SK-MEL-5 (cell line): ENCODE data around the gene TF. TPM values are rescaled to one million over a fixed set of nuclear protein-coding genes. Genes with fewer than 3 reads are reported as not detected.

ENCODE experiments used
- DNase-seq: peaks from one replicate; pipeline ENCODE4 v3.0.0-alpha.2; 2016; ENCODE audit warnings: low read depth, low spot score
- in situ Hi-C: cut with HindIII; loops from 2 replicates; pipeline ENCODE4 v1.10.0; 2016; ENCODE audit warnings: low sequenced_read_pairs, high pct_unique_total_duplicates, low pct_unique_long_range_greater_than_20kb
- small RNA-seq, 2 experiments: library from RNA; depleted of rRNA; stranded (forward); fragments of <200 nt; gene quantifications; one replicate each; pipeline ENCODE3, GENCODE V24; 2014
- total RNA-seq: library from RNA; depleted of rRNA; stranded (reverse); fragments of >200 nt; shearing (Covaris generic); gene quantifications from 2 replicates; pipeline ENCODE4 v1.2.3, GENCODE V29; 2014; rRNA removed

The TF gene
- total RNA-seq, 1 experiment from 2014 or later = 0.34 TPM

DNA sequence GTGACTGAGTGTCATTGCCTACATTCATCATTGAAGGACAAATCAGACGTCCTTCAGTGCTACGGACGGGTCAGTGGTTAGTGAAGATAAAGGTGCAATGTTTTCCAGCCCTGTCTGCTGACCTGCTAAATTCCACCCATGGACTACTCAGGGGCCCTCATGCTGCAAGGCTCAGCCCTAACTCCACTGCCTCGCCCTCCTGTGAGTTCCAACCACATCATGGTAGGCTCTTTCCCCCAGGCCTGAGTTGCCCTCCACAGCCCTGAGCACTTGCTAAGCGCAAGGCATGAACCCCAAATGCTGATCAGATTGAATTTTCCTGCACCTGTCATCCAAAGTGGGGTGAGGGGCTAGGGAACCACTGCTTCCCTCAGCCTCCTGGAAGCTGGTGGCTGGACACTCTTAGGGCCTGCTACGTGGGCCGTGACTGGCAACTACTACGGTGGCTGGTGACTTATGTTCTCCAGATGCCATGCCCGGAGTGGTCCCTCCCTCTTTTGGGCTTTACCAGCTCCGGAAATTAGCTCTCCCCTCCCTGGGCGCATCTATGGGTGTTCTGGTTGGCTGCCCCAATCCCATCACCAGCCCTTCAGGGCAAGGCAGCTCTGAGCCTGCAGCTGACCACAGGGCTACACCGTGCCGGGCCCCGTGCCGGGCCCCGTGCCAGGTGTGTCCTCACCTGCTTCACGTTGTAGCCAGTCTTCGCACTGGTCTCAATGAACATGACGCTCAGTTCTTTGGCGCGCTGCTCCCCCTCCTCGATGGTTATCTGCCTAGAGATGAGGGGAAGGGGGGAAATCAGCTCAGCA is 91.5 kb downstream of the TF start:
- DNase-seq = no peak
- in situ Hi-C loops = no loop called here

DNA sequence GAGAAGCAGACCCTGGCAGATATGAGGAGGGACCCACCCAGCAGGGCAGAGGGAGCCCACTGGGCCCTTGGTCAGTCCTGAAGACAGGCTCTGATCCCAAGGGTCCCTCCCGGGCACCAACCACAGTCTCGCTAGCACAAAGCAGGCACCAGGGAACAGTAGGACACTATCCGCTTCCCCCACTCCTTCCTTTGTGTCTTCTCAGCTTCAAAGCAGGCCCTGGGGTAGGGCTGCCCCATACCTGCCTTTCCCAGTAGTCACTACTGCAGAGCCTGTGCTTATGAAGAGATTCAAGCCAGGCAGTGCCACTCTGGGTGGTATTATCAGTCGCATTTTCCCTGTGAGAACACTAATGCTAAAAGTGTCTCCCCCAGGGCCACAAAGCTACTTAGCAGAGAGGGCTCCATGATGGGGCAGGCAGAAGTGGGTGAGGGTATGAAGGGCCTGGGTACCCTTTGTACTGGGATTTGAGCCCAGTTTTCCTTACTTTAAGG is 92.2 kb downstream of the TF start:
- in situ Hi-C loops = no loop called here
- no peak for DNase-seq

DNA sequence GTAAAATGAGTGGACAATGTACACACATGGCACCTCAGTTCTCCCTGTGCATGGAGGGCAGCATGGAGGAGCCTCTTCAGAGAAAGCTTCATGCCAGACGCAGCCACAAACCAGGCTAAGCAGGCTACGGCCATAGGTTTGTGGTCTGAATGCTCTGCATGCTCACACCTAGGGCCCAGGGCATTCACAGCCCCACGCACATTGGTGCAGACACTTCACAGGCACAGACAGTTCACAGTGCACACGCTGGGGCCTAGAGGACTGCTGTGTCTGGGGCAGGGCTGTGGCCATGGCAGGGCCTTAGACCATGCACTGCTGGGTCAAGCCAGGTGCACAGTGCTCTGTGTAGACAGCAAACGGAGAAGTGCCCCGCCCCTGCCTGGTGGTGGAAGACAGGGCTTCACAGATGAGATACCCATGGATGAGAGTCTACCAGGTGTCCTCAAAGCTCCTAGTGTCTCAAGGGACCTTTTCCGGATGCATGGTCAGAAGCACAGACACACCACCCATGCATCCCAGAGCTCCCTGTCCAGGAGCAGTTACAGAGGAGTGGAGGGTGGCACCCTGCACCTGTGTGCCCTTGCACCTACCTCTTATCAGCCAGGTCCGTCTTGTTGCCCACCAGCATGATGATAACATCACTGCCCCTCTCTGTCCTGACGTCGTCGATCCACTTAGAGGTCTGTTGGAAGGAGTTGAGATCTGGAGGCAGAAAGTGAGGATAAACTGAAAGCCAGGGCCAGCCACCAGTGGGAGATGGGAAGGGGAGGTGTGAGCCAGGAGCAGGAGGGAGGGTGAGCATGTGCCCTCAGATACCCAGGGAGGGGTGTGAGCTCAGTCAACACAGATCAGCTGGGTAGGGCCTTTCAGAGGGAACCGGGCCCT is 93.0 kb downstream of the TF start:
- DNase-seq = no peak
- in situ Hi-C loops = no loop called here

DNA sequence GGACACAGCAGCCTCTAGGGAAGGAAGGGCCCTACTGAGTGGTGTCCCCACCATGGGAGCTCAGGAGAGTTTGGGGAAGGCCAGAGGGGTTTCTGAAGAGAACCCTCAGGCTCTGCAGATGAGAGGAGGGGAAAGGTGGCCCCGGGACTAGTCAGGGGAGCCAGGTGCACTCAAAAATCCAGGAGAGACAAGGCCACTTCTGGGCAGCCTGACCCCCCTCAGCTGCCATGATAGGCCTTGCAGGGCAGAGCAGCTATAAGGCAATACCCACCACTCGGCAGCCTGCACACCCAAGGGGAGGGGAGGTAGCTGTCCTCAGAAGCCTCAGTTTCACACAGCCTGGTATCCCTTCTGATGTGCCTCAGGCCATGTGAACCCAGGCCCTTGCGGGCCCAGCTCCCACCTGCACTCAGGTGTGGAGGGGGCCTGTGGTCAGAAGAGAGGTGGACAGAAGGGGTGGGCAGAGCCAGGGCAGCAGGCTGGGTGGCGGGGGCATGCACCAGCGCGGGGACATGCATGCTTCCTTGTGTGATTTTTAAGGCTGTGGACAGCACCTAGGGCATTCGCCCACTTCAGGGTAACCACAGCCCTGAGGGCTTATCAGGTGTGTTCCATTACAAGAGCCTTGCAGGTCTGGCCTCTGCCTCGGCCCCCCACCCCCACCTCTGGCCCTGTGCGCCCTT is 94.0 kb downstream of the TF start:
- in situ Hi-C loops = no loop called here
- no peak for DNase-seq

DNA sequence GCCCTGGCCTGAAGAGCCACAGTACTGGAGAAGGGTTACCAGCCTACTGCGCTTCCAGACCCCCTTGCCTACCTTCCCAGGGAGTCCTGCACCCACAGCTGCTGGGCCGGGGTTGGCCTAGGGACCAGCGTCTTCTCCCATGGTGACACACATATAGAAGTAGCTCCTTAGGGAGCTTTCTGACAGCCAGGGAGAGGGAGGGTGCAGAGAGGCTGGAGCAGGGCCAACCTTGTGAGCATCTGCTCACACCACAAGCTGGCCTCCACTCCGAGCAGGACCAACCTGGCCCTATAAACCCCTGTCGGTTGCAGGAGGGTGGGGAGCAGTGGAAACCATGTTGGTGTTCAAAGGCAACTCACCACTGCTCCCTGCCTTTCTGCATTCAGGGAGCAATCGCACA is 94.6 kb downstream of the TF start:
- in situ Hi-C loops = no loop called here
- no peak for DNase-seq

DNA sequence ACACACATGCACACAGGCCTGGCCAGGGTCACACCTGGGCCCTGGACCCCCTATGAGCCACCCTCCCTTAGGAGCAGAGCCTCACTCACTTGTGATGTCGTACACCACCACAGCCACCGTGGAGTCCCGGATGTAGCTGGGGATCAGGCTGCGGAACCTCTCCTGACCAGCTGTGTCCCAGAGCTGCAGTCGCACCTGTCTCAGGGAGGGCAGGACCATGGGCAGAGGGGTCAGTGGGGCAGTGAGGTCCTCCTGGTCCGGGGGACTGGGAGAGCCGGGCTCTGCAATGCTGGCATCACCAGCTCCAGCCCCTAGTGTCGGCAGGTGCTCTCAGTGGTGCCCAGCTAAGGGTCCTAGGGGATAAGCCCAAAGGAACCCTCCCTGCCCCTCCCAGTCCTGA is 95.0 kb downstream of the TF start:
- in situ Hi-C loops = no loop called here
- no peak for DNase-seq

DNA sequence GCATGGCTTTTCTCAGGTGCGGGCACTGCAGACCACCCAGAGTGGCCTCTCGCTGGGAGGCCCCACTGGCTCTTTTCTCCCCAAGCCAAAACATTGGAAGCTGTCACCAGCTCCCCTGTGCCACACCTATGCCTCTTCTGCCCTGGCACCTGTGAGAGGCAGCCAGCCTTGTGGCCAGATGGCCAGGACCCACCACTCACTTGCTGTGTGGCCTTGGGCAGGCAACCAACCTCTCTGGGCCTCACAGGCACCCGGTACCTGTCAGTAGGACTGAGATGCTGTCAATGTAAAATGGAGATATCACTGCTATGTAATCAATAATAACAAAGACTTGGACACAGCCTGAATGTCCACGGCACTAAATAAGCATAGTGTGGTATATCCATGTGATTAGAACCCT is 96.0 kb downstream of the TF start:
- no peak for DNase-seq
- in situ Hi-C loops = no loop called here

DNA sequence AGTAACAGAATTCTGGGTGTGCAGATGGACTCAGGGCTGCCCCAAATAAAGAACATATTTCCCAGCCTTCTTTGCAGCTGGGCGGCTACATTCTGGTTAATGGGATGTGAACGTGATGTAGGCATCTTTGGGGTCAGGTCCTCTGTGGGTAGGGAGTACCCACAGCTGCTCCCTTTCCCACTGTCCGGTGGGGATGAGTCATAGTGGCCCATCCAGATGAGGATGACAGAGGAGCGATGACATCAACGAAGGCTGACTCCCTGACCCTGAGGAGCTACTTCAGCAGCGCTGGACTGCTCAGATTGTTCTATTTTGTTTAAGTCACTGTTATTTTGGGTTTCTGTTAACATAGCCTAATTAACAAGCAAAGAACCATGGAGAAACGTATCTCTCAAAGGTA is 97.4 kb downstream of the TF start:
- no peak for DNase-seq

DNA sequence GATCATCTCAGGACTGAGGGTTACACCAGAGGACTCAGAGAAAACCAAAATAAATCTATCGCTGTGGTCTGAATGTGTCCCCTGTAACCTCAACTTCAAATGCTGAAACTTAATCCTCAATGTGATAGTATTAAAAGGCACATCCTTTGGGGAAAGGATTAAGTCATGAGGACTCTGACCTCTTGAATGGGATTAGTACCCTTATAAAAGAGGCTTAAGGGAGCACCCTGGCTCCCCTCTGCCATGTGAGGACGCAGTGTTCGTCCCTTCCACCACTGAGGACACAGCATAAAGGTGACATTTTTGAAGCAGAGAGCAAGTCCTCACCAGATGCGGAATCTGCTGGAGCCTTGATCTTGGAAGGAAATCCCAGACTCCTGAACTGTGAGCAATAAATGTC is 98.9 kb downstream of the TF start:
- in situ Hi-C loops = no loop called here
- no peak for DNase-seq

More for the DNA sequence above, 97.4 kb downstream of the TF start:
- in situ Hi-C loops = no loop called here

Small RNA genes lying within 50 kb of the gene (small RNA-seq; reads per million reads assigned to genes)
- 0 to 0.19 reads per million in 2 experiments for gene RNA5SP140

Other genes starting within 250 kb of the TF start
- gene CDV3, start 172.7 kb upstream of the TF start, total RNA-seq = 131 and 133 TPM in 2 replicates
- 66.9 TPM in 2 replicates for gene TOPBP1, start 84.5 kb upstream of the TF start, total RNA-seq
- 93.5 and 95.4 TPM in 2 replicates for gene SRPRB, start 59.4 kb downstream of the TF start, total RNA-seq
- 4.0 and 5.2 TPM in 2 replicates for gene RAB6B, start 149.5 kb downstream of the TF start, total RNA-seq